GM21390 (cell line): ENCODE results near the gene CYB5B.

ENCODE experiments used
- ATAC-seq: cut with Tn5 transposase; IDR thresholded peaks from one replicate; pipeline ENCODE4 v1.9.1; 2021; ENCODE audit not compliant: unreplicated experiment

Gene CYB5B

GRCh38 chr16:69514356-69514755 is 89.9 kb downstream of the CYB5B start:
- no peak for ATAC-seq
